Immature natural killer cell (primary cell): ENCODE results near the gene ULBP1. TPM values are rescaled to one million over a fixed set of nuclear protein-coding genes. Genes with fewer than 3 reads are reported as not detected.
"Not testable (repeated sequence)": the region's sequence is repeated elsewhere in the genome, so short reads cannot be mapped to it uniquely, and the experiment has no call there.

ENCODE experiments used
- DNase-seq, 3 donors: peaks; one replicate each; pipeline ENCODE4 v3.0.0; 2022; ENCODE audit warnings: mixed read lengths in 1 of 3
- H3K27ac Mint-ChIP-seq, 6 donors: one replicate each; pipeline ENCODE4 v1.8.0; 2020; ENCODE audit warnings: mixed read lengths in 6 of 6, mild to moderate bottlenecking in 5 of 6, inconsistent platforms in 4 of 6, moderate library complexity in 3 of 6
- H3K27me3 Mint-ChIP-seq, 3 donors: one replicate each; pipeline ENCODE4 v1.8.0; 2020 to 2021; ENCODE audit warnings: low read depth in 3 of 3, mild to moderate bottlenecking in 3 of 3, mixed read lengths in 3 of 3, moderate library complexity in 3 of 3, inconsistent platforms in 1 of 3
- H3K36me3 Mint-ChIP-seq, 3 donors: one replicate each; pipeline ENCODE4 v1.8.0; 2020; ENCODE audit warnings: mixed read lengths in 3 of 3, inconsistent platforms in 2 of 3, mild to moderate bottlenecking in 2 of 3
- H3K4me1 Mint-ChIP-seq, 2 donors: one replicate each; pipeline ENCODE4 v1.8.0; 2020; ENCODE audit warnings: inconsistent platforms in 2 of 2, mild to moderate bottlenecking in 2 of 2, mixed read lengths in 2 of 2, moderate library complexity in 1 of 2
- H3K4me3 Mint-ChIP-seq, 5 donors: one replicate each; pipeline ENCODE4 v1.8.0; 2020; ENCODE audit warnings: mild to moderate bottlenecking in 5 of 5, mixed read lengths in 5 of 5, inconsistent platforms in 3 of 5, moderate library complexity in 3 of 5
- H3K9me3 Mint-ChIP-seq, 6 donors: one replicate each; pipeline ENCODE4 v1.8.0; 2020; ENCODE audit warnings: mild to moderate bottlenecking in 6 of 6, mixed read lengths in 6 of 6, inconsistent platforms in 4 of 6, moderate library complexity in 3 of 6
- polyA plus RNA-seq, 3 donors: library from polyadenylated mRNA; unstranded; fragments of 300-500 nt; fragmentation: Illumina TruSeq; gene quantifications; one replicate each; pipeline ENCODE4 v1.2.3, GENCODE V29; 2021

Gene ULBP1
- polyA plus RNA-seq, 3 donors from 2014 or later: not detected

- peak overlapping the region; percentile 74 to 98 (median 84) for H3K4me3 Mint-ChIP-seq
- no peaks in the 10 kb centered on the region for H3K36me3 Mint-ChIP-seq
- peak overlapping the region in 5 of 6 donors; percentile 79 to 92 (median 87) for H3K27ac Mint-ChIP-seq
- peak; percentile 58 to 73 (median 62) for DNase-seq
- peaks cover 37 to 58% (median 40%) of the 10 kb centered on the region in 3 donors for H3K27me3 Mint-ChIP-seq
- H3K4me1 Mint-ChIP-seq: peaks cover 19 to 31% of the 10 kb centered on the region in 2 donors
- no peaks in the 10 kb centered on the region for H3K9me3 Mint-ChIP-seq
These were observed 25.0 kb upstream of the ULBP1 start for GRCh38 chr6:149938571-149939355.

DNA sequence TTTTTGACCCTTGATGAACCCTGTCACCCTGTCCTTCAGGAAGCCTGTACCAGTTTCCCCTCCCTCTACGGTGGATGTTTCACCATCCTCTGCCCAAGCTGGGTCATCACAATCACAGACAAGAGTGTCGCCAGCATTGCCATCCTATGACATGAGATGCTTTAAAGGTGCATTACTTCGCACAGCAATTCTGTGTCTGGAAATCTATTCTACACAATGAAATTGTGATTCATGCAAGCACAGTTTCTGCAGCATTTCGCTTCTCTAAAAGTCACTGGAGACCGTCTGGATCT lies 24.4 kb upstream of the ULBP1 start:
- H3K9me3 Mint-ChIP-seq: no peaks in the 10 kb centered on the region
- H3K27ac Mint-ChIP-seq: peak overlapping the region in 5 of 6 donors; percentile 79 to 92 (median 87)
- H3K36me3 Mint-ChIP-seq: no peaks in the 10 kb centered on the region
- no peak for DNase-seq
- H3K27me3 Mint-ChIP-seq: peaks cover 37 to 57% (median 39%) of the 10 kb centered on the region in 3 donors
- H3K4me3 Mint-ChIP-seq: peak overlapping the region; percentile 74 to 98 (median 84)
- peaks cover 19 to 30% of the 10 kb centered on the region in 2 donors for H3K4me1 Mint-ChIP-seq

DNA sequence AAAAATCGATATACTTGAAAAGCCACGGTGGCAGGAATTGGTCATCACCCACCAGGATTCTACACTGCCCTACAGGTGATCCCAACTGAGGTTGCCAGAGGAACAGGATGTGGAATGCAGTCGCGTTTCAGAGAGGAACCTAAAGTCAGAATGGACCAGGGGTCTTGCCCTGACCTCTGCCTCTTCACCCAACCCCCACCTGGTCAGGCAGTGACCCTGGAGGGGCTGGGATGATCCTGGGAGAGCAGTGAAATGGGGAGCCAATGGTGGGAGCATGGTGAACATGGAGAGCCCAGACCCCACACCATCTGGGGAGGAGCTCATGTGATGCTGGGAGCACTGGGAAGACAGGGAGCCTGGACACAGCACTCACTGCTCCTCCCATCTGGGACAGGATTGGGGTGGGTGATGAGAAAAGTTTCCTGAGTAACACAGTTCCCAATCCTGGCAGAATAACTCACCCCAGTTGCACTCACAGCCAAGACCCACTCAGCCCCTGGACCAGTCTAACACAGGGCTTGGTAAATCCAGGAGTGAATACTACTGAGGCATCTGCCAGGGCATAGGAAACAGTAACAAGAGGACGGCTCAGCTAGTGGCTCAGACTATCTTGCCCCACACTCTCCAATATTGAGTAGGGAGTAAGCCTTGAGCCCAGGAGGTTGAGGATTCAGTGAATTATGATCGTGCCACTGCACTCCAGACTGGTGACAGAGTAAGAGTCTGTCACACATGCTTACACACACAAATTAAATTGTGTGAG lies 23.7 kb upstream of the ULBP1 start:
- peak overlapping the region; percentile 39 to 98 (median 72) for H3K4me3 Mint-ChIP-seq
- peaks cover 19 to 28% of the 10 kb centered on the region in 2 donors for H3K4me1 Mint-ChIP-seq
- peaks cover 35 to 52% (median 35%) of the 10 kb centered on the region in 3 donors for H3K27me3 Mint-ChIP-seq
- no peak for DNase-seq
- H3K9me3 Mint-ChIP-seq: no peaks in the 10 kb centered on the region
- no peaks in the 10 kb centered on the region for H3K36me3 Mint-ChIP-seq
- H3K27ac Mint-ChIP-seq: peak overlapping the region in 4 of 6 donors; percentile 67 to 97 (median 84)

GRCh38 chr6:149940672-149940982 lies 23.1 kb upstream of the ULBP1 start:
- DNase-seq: no peak
- peak overlapping the region; percentile 39 to 98 (median 72) for H3K4me3 Mint-ChIP-seq
- peaks cover 32 to 47% (median 34%) of the 10 kb centered on the region in 3 donors for H3K27me3 Mint-ChIP-seq
- H3K9me3 Mint-ChIP-seq: no peaks in the 10 kb centered on the region
- peaks cover 19 to 28% of the 10 kb centered on the region in 2 donors for H3K4me1 Mint-ChIP-seq
- H3K36me3 Mint-ChIP-seq: no peaks in the 10 kb centered on the region
- peak overlapping the region in 5 of 6 donors; percentile 67 to 97 (median 82) for H3K27ac Mint-ChIP-seq

DNA sequence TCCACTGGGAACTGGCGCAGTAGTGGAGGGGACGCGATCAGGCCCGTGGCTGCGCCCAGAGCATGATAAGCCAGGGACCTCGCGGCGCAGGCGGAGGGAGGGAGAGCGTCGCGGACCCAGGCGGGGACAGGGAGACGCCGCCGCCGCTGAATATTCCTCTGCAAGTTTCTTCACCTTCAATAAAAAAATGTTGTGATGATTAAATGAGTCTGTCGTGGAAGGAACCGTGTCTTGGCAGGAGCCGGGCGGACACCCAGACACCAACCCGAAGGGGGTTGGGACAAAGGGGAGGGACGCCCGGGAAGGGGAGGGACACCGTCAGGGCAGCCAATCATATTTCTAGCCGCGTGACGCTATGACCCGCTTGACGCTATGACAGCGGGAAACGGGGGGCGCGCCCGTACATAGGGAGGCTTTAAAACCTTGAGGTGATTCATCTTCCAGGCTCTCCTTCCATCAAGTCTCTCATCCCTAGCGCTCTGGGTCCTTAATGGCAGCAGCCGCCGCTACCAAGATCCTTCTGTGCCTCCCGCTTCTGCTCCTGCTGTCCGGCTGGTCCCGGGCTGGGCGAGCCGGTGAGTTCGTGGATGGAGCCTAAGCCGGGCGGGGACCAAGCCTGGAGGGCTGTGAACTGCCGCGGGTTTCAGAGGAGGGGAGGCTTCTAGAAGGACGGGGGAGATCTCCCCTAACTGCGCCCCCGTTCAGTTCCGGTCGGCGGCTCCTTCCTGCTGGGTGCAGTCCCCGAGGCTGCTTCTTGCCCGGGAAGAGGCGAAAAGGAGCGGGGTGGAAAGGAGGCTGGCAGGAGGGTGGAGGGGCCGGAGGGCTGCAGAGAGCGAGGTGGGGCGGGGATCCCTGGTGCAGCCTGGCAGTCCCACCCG lies 21.9 kb upstream of the ULBP1 start, which contains the start of gene ULBP2:
Gene ULBP2 (plus strand): TSS at position 432 of the 878 bp plus-strand sequence. CDS start 59 bp downstream, at position 491.
- peak within 1 kb of the TSS; percentile 95 to 98 (median 98) for H3K4me3 Mint-ChIP-seq
- peak; percentile 90 to 92 (median 91) for DNase-seq
- peaks cover 19 to 28% of the 10 kb centered on the region in 2 donors for H3K4me1 Mint-ChIP-seq
- H3K27me3 Mint-ChIP-seq: peaks cover 27 to 37% (median 34%) of the 10 kb centered on the region in 3 donors
- H3K36me3 Mint-ChIP-seq: no peaks in the 10 kb centered on the region
- peak within 1 kb of the TSS; percentile 57 to 97 (median 92) for H3K27ac Mint-ChIP-seq
- H3K9me3 Mint-ChIP-seq: no peaks in the 10 kb centered on the region

GRCh38 chr6:149942461-149942829 lies 21.3 kb upstream of the ULBP1 start:
- Mint-ChIP-seq H3K4me3 (peak overlapping the region; percentile 95 to 98 (median 98)), H3K4me1 (peaks cover 19 to 28% of the 10 kb centered on the region in 2 donors), H3K27ac (peak overlapping the region in 5 of 6 donors; percentile 72 to 97 (median 84)), H3K36me3 (no peaks in the 10 kb centered on the region), H3K9me3 (no peaks in the 10 kb centered on the region), H3K27me3 (peaks cover 23 to 34% (median 31%) of the 10 kb centered on the region in 3 donors)
- no peak for DNase-seq

- H3K9me3 Mint-ChIP-seq, DNase-seq, H3K36me3 Mint-ChIP-seq: not testable (repeated sequence)
- Mint-ChIP-seq H3K27me3 (peaks cover 20 to 29% (median 29%) of the 10 kb centered on the region in 3 donors), H3K27ac (peak overlapping the region in 4 of 6 donors; percentile 37 to 97 (median 81)), H3K4me1 (peaks cover 19 to 25% of the 10 kb centered on the region in 2 donors), H3K4me3 (peak overlapping the region; percentile 59 to 98 (median 69))
These were observed 20.4 kb upstream of the ULBP1 start for GRCh38 chr6:149943321-149943720.

GRCh38 chr6:149945276-149945675 lies 18.5 kb upstream of the ULBP1 start:
- DNase-seq, H3K36me3 Mint-ChIP-seq, H3K4me3 Mint-ChIP-seq, H3K9me3 Mint-ChIP-seq, H3K27ac Mint-ChIP-seq: not testable (repeated sequence)
- peaks cover 10 to 14% of the 10 kb centered on the region in 2 donors for H3K4me1 Mint-ChIP-seq
- H3K27me3 Mint-ChIP-seq: peaks cover 12 to 22% (median 17%) of the 10 kb centered on the region in 3 donors

DNA sequence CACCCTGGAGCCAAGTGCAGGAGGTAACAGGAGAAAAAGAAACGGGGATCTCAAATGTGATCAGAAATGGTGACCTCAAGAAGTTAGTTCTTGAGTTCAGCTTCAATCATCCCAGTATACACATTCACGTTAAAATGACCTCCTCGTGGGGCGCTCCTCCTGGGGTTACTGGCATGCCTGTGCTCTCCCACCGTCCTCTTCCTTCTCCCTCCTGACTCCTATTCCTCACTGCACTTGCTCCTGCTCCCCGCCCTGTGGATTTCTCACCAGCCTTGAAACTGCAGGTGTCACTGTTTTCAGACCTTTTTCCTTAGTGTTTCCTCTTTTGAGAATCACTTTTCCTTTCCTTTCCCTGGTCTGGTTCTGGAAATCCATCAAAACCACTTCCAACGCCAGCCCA lies 17.1 kb upstream of the ULBP1 start:
- not testable (repeated sequence) for H3K36me3 Mint-ChIP-seq, DNase-seq, H3K4me1 Mint-ChIP-seq, H3K4me3 Mint-ChIP-seq, H3K9me3 Mint-ChIP-seq, H3K27ac Mint-ChIP-seq
- H3K27me3 Mint-ChIP-seq: peaks cover 5 to 17% (median 13%) of the 10 kb centered on the region in 3 donors

GRCh38 chr6:149947533-149947932 lies 16.2 kb upstream of the ULBP1 start:
- peaks cover 3 to 18% (median 11%) of the 10 kb centered on the region in 3 donors for H3K27me3 Mint-ChIP-seq
- not testable (repeated sequence) for DNase-seq, H3K9me3 Mint-ChIP-seq, H3K4me3 Mint-ChIP-seq, H3K36me3 Mint-ChIP-seq, H3K27ac Mint-ChIP-seq, H3K4me1 Mint-ChIP-seq

DNA sequence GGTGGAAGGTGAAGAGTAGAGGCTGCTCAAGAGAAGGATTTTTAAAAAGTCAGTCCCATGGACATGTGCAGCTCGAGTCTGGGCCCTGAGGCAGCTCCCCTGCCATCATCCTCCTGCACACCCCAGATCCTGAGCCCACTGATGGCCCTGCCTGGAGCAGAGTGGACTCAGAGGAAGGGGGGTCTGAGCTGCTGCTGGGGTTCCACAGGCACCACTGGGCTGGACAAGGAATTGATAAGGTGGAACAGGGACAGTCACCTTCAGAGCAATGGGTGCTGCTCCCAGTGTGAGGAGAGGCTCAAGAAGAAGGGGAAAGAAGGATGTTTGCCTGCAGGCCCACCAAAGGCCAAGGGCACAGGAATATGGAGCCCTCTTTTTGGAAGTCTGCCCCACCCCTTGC lies 15.7 kb upstream of the ULBP1 start:
- no peak overlapping the region for H3K27ac Mint-ChIP-seq
- H3K27me3 Mint-ChIP-seq: peaks cover 3 to 20% (median 8%) of the 10 kb centered on the region in 3 donors
- H3K36me3 Mint-ChIP-seq: peaks cover 0 to 3% (median 0%) of the 10 kb centered on the region in 3 donors
- DNase-seq: no peak
- no peaks in the 10 kb centered on the region for H3K4me1 Mint-ChIP-seq
- no peaks in the 10 kb centered on the region for H3K9me3 Mint-ChIP-seq
- no peak overlapping the region for H3K4me3 Mint-ChIP-seq

GRCh38 chr6:149948616-149949015 lies 15.1 kb upstream of the ULBP1 start:
- H3K4me1 Mint-ChIP-seq: no peaks in the 10 kb centered on the region
- H3K27me3 Mint-ChIP-seq: peaks cover 3 to 27% (median 7%) of the 10 kb centered on the region in 3 donors
- no peak overlapping the region for H3K27ac Mint-ChIP-seq
- H3K36me3 Mint-ChIP-seq: peaks cover 0 to 3% (median 0%) of the 10 kb centered on the region in 3 donors
- no peaks in the 10 kb centered on the region for H3K9me3 Mint-ChIP-seq
- DNase-seq: no peak
- H3K4me3 Mint-ChIP-seq: no peak overlapping the region

- Mint-ChIP-seq H3K4me1 (peaks cover 4 to 6% of the 10 kb centered on the region in 2 donors), H3K9me3 (no peaks in the 10 kb centered on the region), H3K36me3 (peaks cover 0 to 3% (median 0%) of the 10 kb centered on the region in 3 donors), H3K27me3 (peaks cover 8 to 33% (median 12%) of the 10 kb centered on the region in 3 donors), H3K27ac (no peak overlapping the region), H3K4me3 (no peak overlapping the region)
- DNase-seq: no peak
These were observed 13.3 kb upstream of the ULBP1 start for GRCh38 chr6:149950423-149950822.
